ENCODE measurements around the gene IRF5. TPM values are rescaled to one million over a fixed set of nuclear protein-coding genes. Genes with fewer than 3 reads are reported as not detected.
A peak's percentile ranks its signal among the peaks of the same experiment; 100 is the strongest.

IRF5 gene
- total RNA-seq, 1 experiment from 2014 or later, result 8.8 TPM

DNA sequence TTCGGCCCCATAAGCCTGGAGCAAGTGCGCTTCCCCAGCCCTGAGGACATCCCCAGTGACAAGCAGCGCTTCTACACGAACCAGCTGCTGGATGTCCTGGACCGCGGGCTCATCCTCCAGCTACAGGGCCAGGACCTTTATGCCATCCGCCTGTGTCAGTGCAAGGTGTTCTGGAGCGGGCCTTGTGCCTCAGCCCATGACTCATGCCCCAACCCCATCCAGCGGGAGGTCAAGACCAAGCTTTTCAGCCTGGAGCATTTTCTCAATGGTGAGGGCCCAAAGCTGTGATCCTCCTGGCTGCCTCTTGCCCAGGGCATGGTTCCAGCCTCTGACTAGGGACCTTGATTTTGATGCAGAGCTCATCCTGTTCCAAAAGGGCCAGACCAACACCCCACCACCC, 10.1 kb downstream of the IRF5 start:
- in situ Hi-C loops (cut with HindIII; ENCODE audit: low pct_unique_long_range_greater_than_20kb, low sequenced_read_pairs), result no loop called here
- H3K27me3 ChIP-seq (ENCODE audit: control insufficient read depth, insufficient read depth, low read length), result no peaks in the 10 kb centered on the region
- DNase-seq (ENCODE audit: low read depth, low spot score) (no peak), ATAC-seq (peak; percentile 6)
- TF ChIP-seq REST (IDR thresholded peaks at IDR 0.05; ENCODE audit: insufficient read depth in 1 of 2, low read depth in 2 of 2, low read length in 1 of 2) (no peak), POLR2AphosphoS5 (IDR thresholded peaks at IDR 0.05; ENCODE audit: low read depth, low read length) (no peak), TCF7L2 (IDR thresholded peaks at IDR 0.05; ENCODE audit: low read depth, low read length) (no peak), SIN3A (IDR thresholded peaks at IDR 0.05; ENCODE audit: borderline replicate concordance, insufficient read depth, low read depth, low read length) (no peak)
- TF ChIP-seq, protein P1, sequence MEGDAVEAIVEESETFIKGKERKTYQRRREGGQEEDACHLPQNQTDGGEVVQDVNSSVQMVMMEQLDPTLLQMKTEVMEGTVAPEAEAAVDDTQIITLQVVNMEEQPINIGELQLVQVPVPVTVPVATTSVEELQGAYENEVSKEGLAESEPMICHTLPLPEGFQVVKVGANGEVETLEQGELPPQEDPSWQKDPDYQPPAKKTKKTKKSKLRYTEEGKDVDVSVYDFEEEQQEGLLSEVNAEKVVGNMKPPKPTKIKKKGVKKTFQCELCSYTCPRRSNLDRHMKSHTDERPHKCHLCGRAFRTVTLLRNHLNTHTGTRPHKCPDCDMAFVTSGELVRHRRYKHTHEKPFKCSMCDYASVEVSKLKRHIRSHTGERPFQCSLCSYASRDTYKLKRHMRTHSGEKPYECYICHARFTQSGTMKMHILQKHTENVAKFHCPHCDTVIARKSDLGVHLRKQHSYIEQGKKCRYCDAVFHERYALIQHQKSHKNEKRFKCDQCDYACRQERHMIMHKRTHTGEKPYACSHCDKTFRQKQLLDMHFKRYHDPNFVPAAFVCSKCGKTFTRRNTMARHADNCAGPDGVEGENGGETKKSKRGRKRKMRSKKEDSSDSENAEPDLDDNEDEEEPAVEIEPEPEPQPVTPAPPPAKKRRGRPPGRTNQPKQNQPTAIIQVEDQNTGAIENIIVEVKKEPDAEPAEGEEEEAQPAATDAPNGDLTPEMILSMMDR (IDR thresholded peaks at IDR 0.05), result no peak
- POLR2A ChIA-PET, result no interaction called here
- no peak overlapping the region for H3K27ac ChIP-seq (ENCODE audit: low read length)
- no TSS peak for BruUV-seq (replicated peaks)
- H3K4me1 ChIP-seq (ENCODE audit: control insufficient read depth, insufficient read depth, low read length), result no peaks in the 10 kb centered on the region
- no peaks in the 10 kb centered on the region for H3K9me3 ChIP-seq (ENCODE audit: control insufficient read depth, insufficient read depth, low read depth, low read length)
- intact Hi-C loops (cut with micrococcal nuclease; ENCODE audit: unreplicated experiment), result no loop called here
- H3K36me3 ChIP-seq (ENCODE audit: control insufficient read depth, insufficient read depth, low read length), result peaks cover under 1% of the 10 kb centered on the region; the same call in 1 of the 2 replicates
- no peak overlapping the region for H3K4me3 ChIP-seq (ENCODE audit: low read depth in 2 of 2, low read length in 2 of 2)
- CTCF ChIA-PET, result no interaction called here

GRCh38 chr7:128948312-128948973, 10.7 kb downstream of the IRF5 start:
- H3K4me1 ChIP-seq (ENCODE audit: control insufficient read depth, insufficient read depth, low read length), result no peaks in the 10 kb centered on the region
- no peak overlapping the region for H3K27ac ChIP-seq (ENCODE audit: low read length)
- ATAC-seq (peak; percentile 25; the same call in 1 of the 2 replicates), DNase-seq (ENCODE audit: low read depth, low spot score) (no peak)
- TF ChIP-seq, protein P1 (IDR thresholded peaks at IDR 0.05), result no peak
- TF ChIP-seq REST (IDR thresholded peaks at IDR 0.05; ENCODE audit: insufficient read depth in 1 of 2, low read depth in 2 of 2, low read length in 1 of 2), result no peak
- H3K27me3 ChIP-seq (ENCODE audit: control insufficient read depth, insufficient read depth, low read length), result no peaks in the 10 kb centered on the region
- BruUV-seq (replicated peaks), result no TSS peak
- POLR2A ChIA-PET, result no interaction called here
- peaks cover 7% of the 10 kb centered on the region for H3K36me3 ChIP-seq (ENCODE audit: control insufficient read depth, insufficient read depth, low read length)
- CTCF ChIA-PET, result no interaction called here
- H3K9me3 ChIP-seq (ENCODE audit: control insufficient read depth, insufficient read depth, low read depth, low read length), result no peaks in the 10 kb centered on the region
- in situ Hi-C loops (cut with HindIII; ENCODE audit: low pct_unique_long_range_greater_than_20kb, low sequenced_read_pairs) (no loop called here), intact Hi-C loops (cut with micrococcal nuclease; ENCODE audit: unreplicated experiment) (no loop called here)
- H3K4me3 ChIP-seq (ENCODE audit: low read depth in 2 of 2, low read length in 2 of 2), result no peak overlapping the region
